NT2/D1 (cell line): Measurements from ENCODE around the gene CDCP1.

ENCODE experiments used
- DNase-seq: peaks from one replicate; pipeline ENCODE4 v3.0.0-alpha.2; 2011; ENCODE audit warnings: low read depth, low spot score
- H3K27me3 ChIP-seq: 2 replicates; pipeline ENCODE4 v1.6.0; 2011; ENCODE audit warnings: mild to moderate bottlenecking; ENCODE audit not compliant: insufficient read length, insufficient read depth
- H3K36me3 ChIP-seq: 2 replicates; pipeline ENCODE4 v1.6.1; 2011; ENCODE audit warnings: mild to moderate bottlenecking, low read length, mixed read lengths; ENCODE audit not compliant: insufficient read depth, insufficient read length
- H3K4me1 ChIP-seq: 2 replicates; pipeline ENCODE4 v1.5.1; 2011; ENCODE audit not compliant: insufficient read depth, insufficient read length
- H3K4me3 ChIP-seq: 2 replicates; pipeline ENCODE4 v1.5.1; 2011; ENCODE audit warnings: low read depth; ENCODE audit not compliant: insufficient read length
- H3K9ac ChIP-seq: 2 replicates; pipeline ENCODE4 v1.6.0; 2011; ENCODE audit warnings: low read depth; ENCODE audit not compliant: insufficient read length
- H3K9me3 ChIP-seq: 2 replicates; pipeline ENCODE4 v1.5.1; 2011; ENCODE audit warnings: mild to moderate bottlenecking, low read length; ENCODE audit not compliant: insufficient read depth
- SUZ12 ChIP-seq: IDR thresholded peaks from 2 replicates; pipeline ENCODE4 v1.6.1; 2011; ENCODE audit not compliant: insufficient read length, insufficient read depth; ENCODE audit errors: extremely low read depth
- YY1 ChIP-seq: IDR thresholded peaks from 2 replicates; pipeline ENCODE4 v1.6.1; 2011; ENCODE audit not compliant: insufficient read length, insufficient read depth
- ZNF274 ChIP-seq: IDR thresholded peaks from 2 replicates; pipeline ENCODE4 v1.6.1; 2011; ENCODE audit warnings: mild to moderate bottlenecking, low read depth, low read length

Gene CDCP1

GRCh38 chr3:45033791-45034190, 112.4 kb downstream of the CDCP1 start:
- Histone ChIP-seq H3K9ac (no peak overlapping the region), H3K4me3 (no peak overlapping the region), H3K9me3 (no peaks in the 10 kb centered on the region), H3K4me1 (peaks cover 12% of the 10 kb centered on the region), H3K27me3 (peaks cover 34% of the 10 kb centered on the region), H3K36me3 (no peaks in the 10 kb centered on the region)
- DNase-seq: no peak
- TF ChIP-seq ZNF274: no peak
- TF ChIP-seq SUZ12: no peak
- TF ChIP-seq YY1: no peak
